OCI-LY1 (cell line): ENCODE results near the gene SMYD3.

Source experiments
- EZH2 ChIP-seq: fragments of 200-600 bp; sonication (generic), shearing (Covaris generic); IDR thresholded peaks from 2 replicates; pipeline ENCODE4 v1.8.0; 2017; ENCODE audit warnings: borderline replicate concordance, mixed run types, mild to moderate bottlenecking, antibody characterized with exemption, low read length, moderate library complexity, mixed read lengths
- TF ChIP-seq, protein P1 (sequence below): fragments of 200-600 bp; sonication (generic), shearing (Covaris generic); IDR thresholded peaks from 2 replicates; pipeline ENCODE4 v1.5.1; 2017; ENCODE audit warnings: mild to moderate bottlenecking, antibody characterized with exemption, low read length, moderate library complexity, mixed read lengths

- TF ChIP-seq EZH2, result no peak
- TF ChIP-seq, protein P1, sequence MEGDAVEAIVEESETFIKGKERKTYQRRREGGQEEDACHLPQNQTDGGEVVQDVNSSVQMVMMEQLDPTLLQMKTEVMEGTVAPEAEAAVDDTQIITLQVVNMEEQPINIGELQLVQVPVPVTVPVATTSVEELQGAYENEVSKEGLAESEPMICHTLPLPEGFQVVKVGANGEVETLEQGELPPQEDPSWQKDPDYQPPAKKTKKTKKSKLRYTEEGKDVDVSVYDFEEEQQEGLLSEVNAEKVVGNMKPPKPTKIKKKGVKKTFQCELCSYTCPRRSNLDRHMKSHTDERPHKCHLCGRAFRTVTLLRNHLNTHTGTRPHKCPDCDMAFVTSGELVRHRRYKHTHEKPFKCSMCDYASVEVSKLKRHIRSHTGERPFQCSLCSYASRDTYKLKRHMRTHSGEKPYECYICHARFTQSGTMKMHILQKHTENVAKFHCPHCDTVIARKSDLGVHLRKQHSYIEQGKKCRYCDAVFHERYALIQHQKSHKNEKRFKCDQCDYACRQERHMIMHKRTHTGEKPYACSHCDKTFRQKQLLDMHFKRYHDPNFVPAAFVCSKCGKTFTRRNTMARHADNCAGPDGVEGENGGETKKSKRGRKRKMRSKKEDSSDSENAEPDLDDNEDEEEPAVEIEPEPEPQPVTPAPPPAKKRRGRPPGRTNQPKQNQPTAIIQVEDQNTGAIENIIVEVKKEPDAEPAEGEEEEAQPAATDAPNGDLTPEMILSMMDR, result no peak
These were observed 519.1 kb downstream of the SMYD3 start for GRCh38 chr1:245987997-245988392.
